Measurements from ENCODE around the gene LIPT2. TPM values are rescaled to one million over a fixed set of nuclear protein-coding genes. Genes with fewer than 3 reads are reported as not detected.

The LIPT2 gene
- total and polyA plus RNA-seq, 2 donors (not counting 3 experiments of a cell fraction or from before 2014, with no cell fraction given) = 1.7 to 4.1 TPM

- no peaks in the 10 kb centered on the region for H3K36me3 ChIP-seq (ENCODE audit: control insufficient read depth in 2 of 2, extremely low read depth in 1 of 2, insufficient read depth in 2 of 2, low read length in 2 of 2)
- dilution Hi-C loops (cut with MboI; ENCODE audit: extremely low pct_ligation_motif_present, low sequenced_read_pairs) = no loop called here
- ChIA-PET CTCF (interaction anchor here (0.7 to 1.2 kb wide), 2 partner anchors 17 to 51 kb away, joined by 3 read pairs; no protein-coding TSS in a partner anchor), POLR2A (no interaction called here)
- DNase-seq (ENCODE audit: low read depth, low spot score) = no peak
- no peak for FAIRE-seq
- no peak overlapping the region for H3K4me2 ChIP-seq (ENCODE audit: insufficient read depth, low read length)
- no peaks in the 10 kb centered on the region for H3K9me1 ChIP-seq (replicated peaks; ENCODE audit: control insufficient read depth, extremely low read depth, insufficient read depth, low read length)
- H3K4me3 ChIP-seq (replicated peaks in 1 of 3; ENCODE audit: insufficient read depth in 1 of 3, low read depth in 1 of 3, low read length in 3 of 3) = no peak overlapping the region
- H3K27me3 ChIP-seq (ENCODE audit: control insufficient read depth in 2 of 2, insufficient read depth in 2 of 2, low read length in 2 of 2) = peaks cover 1 to 5% of the 10 kb centered on the region in 2 experiments
- H2AFZ ChIP-seq (ENCODE audit: low read depth, low read length) = no peak overlapping the region
- intact Hi-C loops (cut with micrococcal nuclease) = no loop called here
- no peaks in the 10 kb centered on the region for H3K9me3 ChIP-seq (replicated peaks; ENCODE audit: control insufficient read depth, insufficient read depth, low read length)
- H3K79me2 ChIP-seq (ENCODE audit: control insufficient read depth, insufficient read depth, low read length) = no peaks in the 10 kb centered on the region
- BruUV-seq (replicated peaks) = no TSS peak
- no peaks in the 10 kb centered on the region for H3K4me1 ChIP-seq (ENCODE audit: control insufficient read depth, extremely low read depth, insufficient read depth, low read length)
- H3K9ac ChIP-seq (replicated peaks; ENCODE audit: extremely low read depth, insufficient read depth, low read length) = no peak overlapping the region
- TF ChIP-seq JUN (IDR thresholded peaks at IDR 0.05; ENCODE audit: borderline replicate concordance, insufficient read depth, insufficient read length, low read depth) (no peak), POLR2AphosphoS5 (IDR thresholded peaks at IDR 0.05; ENCODE audit: insufficient read depth, low read depth, low read length) (no peak), GATA2 (IDR thresholded peaks at IDR 0.05; ENCODE audit: insufficient read depth, insufficient read length, low read depth, low read length) (no peak), POLR2A (IDR thresholded peaks at IDR 0.05; ENCODE audit: low read depth, low read length) (no peak), MYC (IDR thresholded peaks at IDR 0.05; ENCODE audit: low read depth, low read length) (no peak), MAX (IDR thresholded peaks at IDR 0.05; ENCODE audit: insufficient read depth, insufficient read length) (no peak), EZH2 (IDR thresholded peaks at IDR 0.05; ENCODE audit: borderline replicate concordance, low read depth, low read length, severe bottlenecking) (no peak), FOS (IDR thresholded peaks at IDR 0.05; ENCODE audit: borderline replicate concordance, insufficient read depth, low read length) (no peak), CTCF (IDR thresholded peaks at IDR 0.05; ENCODE audit: extremely low read depth in 1 of 2, insufficient read depth in 1 of 2, low read depth in 1 of 2, low read length in 2 of 2) (no peak)
- no peak overlapping the region for H3K27ac ChIP-seq (ENCODE audit: insufficient read depth, low read depth, low read length)
- no peaks in the 10 kb centered on the region for H4K20me1 ChIP-seq (replicated peaks; ENCODE audit: control insufficient read depth, extremely low read depth, insufficient read depth, low read length)
Observed at GRCh38 chr11:74504100-74504691, 10.7 kb upstream of the LIPT2 start.
